ENCODE results near the gene LBX2. TPM values are rescaled to one million over a fixed set of nuclear protein-coding genes. Genes with fewer than 3 reads are reported as not detected.

LBX2 gene
- total and polyA plus RNA-seq, 2 of the 4 experiments (the other 2 are of a cell fraction) = 0.18 to 0.62 TPM

DNA sequence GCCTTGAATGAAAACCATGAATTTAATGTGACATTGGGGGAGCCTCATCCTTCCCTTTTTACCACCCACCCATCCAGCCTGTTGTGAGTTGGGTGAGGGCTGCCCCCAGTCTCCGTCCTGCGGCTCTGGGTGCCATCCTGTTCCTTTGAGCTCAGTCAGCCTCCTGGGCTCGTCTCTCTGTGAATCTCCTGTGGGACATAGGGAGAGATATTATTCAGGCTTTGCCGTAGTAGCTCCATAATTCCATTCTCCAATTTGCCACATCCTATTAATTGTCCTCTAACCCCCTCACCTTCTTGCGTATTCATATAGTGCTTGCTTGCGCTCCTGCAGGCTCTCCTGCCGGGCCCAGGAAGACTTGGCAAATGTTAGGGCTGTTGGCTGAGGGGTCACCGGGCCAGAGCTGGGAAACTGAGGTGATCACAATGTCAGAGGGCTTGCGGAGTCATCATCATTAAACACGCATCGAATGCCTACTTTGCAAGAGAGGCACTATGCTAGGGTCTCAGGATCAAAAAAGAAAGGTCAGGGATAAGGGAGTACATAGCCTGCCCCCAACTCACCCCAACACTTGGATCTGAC is 27.3 kb upstream of the LBX2 start:
- Histone ChIP-seq H3K56ac (ENCODE audit: extremely low read depth, insufficient read depth, low read length) (no peak overlapping the region), H3K9me1 (ENCODE audit: insufficient read depth, low read length) (peaks cover 19% of the 10 kb centered on the region), H3K9me3 (ENCODE audit: control insufficient read depth, insufficient read depth, low read length) (no peaks in the 10 kb centered on the region), H3K9ac (ENCODE audit: low read depth, low read length) (no peak overlapping the region), H3K4me2 (ENCODE audit: low read depth, low read length) (no peak overlapping the region), H2AK5ac (ENCODE audit: low read depth, low read length) (no peak overlapping the region), H2AFZ (replicated peaks; ENCODE audit: low read length, poor library complexity) (no peak overlapping the region), H2BK120ac (ENCODE audit: low read depth, low read length) (no peak overlapping the region), H2AK9ac (replicated peaks; ENCODE audit: low read depth, low read length, poor library complexity) (peak overlapping the region; percentile 71), H3K18ac (ENCODE audit: low read depth, low read length) (no peak overlapping the region), H3K23ac (ENCODE audit: low read depth, low read length) (no peak overlapping the region), H3K79me1 (ENCODE audit: low read depth in 1 of 2, low read length in 2 of 2) (peaks cover 30 to 50% of the 10 kb centered on the region in 2 experiments), H3K27me3 (ENCODE audit: control insufficient read depth, insufficient read depth, low read length) (peaks cover 12% of the 10 kb centered on the region), H3K4me1 (ENCODE audit: control insufficient read depth, insufficient read depth, low read length) (peaks cover 12% of the 10 kb centered on the region), H2BK15ac (ENCODE audit: low read depth, low read length) (no peak overlapping the region), H4K5ac (ENCODE audit: low read depth, low read length) (no peak overlapping the region), H3K27ac (ENCODE audit: insufficient read depth, low read length) (no peak overlapping the region), H2BK5ac (ENCODE audit: low read depth, low read length, poor library complexity, severe bottlenecking) (no peak overlapping the region), H4K8ac (ENCODE audit: low read depth in 2 of 2, low read length in 2 of 2) (no peak overlapping the region), H4K91ac (ENCODE audit: insufficient read depth, low read depth, low read length) (no peak overlapping the region), H3K4ac (ENCODE audit: low read depth, low read length) (no peak overlapping the region), H2BK20ac (ENCODE audit: low read depth, low read length) (no peak overlapping the region), H4K20me1 (ENCODE audit: insufficient read depth, low read length) (peaks cover 13% of the 10 kb centered on the region), H3K14ac (replicated peaks; ENCODE audit: low read depth, low read length) (no peak overlapping the region), H3K4me3 (ENCODE audit: insufficient read depth, low read depth, low read length) (no peak overlapping the region), H3K36me3 (ENCODE audit: control insufficient read depth, insufficient read depth, low read length) (peaks cover 27% of the 10 kb centered on the region)
- 100% methylated on average over 2 of the region's 11 CpGs; no CpG with 5 or more reads in 1 of the 2 experiments for WGBS, 2 experiments (ENCODE audit: extremely low coverage in 2 of 2, insufficient read length in 1 of 2)
- intact Hi-C loops (cut with micrococcal nuclease) (no loop called here), dilution Hi-C loops (cut with HindIII; ENCODE audit: low sequenced_read_pairs, unreplicated experiment) (no loop called here), in situ Hi-C loops (cut with MboI; ENCODE audit: low sequenced_read_pairs) (no loop called here)
- TF ChIP-seq RFX5 (IDR thresholded peaks at IDR 0.05; ENCODE audit: low read depth, low read length) (no peak), NFE2L2 (IDR thresholded peaks at IDR 0.05; ENCODE audit: low read depth, low read length) (no peak), RAD21 (IDR thresholded peaks at IDR 0.05; ENCODE audit: low read length) (no peak), MXI1 (IDR thresholded peaks at IDR 0.05; ENCODE audit: borderline replicate concordance, low read depth, low read length) (no peak), CHD1 (IDR thresholded peaks at IDR 0.05; ENCODE audit: low read depth, low read length) (no peak), POLR2A (IDR thresholded peaks at IDR 0.05; ENCODE audit: low read depth, low read length) (no peak), FOS (IDR thresholded peaks at IDR 0.05; ENCODE audit: low read depth, low read length) (no peak), BHLHE40 (IDR thresholded peaks at IDR 0.05; ENCODE audit: low read depth, low read length) (no peak), MAFK (IDR thresholded peaks at IDR 0.05; ENCODE audit: low read depth, low read length) (no peak), RCOR1 (IDR thresholded peaks at IDR 0.05; ENCODE audit: insufficient replicate concordance, low read length) (no peak)
- TF ChIP-seq, protein P1, sequence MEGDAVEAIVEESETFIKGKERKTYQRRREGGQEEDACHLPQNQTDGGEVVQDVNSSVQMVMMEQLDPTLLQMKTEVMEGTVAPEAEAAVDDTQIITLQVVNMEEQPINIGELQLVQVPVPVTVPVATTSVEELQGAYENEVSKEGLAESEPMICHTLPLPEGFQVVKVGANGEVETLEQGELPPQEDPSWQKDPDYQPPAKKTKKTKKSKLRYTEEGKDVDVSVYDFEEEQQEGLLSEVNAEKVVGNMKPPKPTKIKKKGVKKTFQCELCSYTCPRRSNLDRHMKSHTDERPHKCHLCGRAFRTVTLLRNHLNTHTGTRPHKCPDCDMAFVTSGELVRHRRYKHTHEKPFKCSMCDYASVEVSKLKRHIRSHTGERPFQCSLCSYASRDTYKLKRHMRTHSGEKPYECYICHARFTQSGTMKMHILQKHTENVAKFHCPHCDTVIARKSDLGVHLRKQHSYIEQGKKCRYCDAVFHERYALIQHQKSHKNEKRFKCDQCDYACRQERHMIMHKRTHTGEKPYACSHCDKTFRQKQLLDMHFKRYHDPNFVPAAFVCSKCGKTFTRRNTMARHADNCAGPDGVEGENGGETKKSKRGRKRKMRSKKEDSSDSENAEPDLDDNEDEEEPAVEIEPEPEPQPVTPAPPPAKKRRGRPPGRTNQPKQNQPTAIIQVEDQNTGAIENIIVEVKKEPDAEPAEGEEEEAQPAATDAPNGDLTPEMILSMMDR (conservative IDR thresholded peaks at IDR 0.05; ENCODE audit: low read depth, low read length) = no peak
- TF ChIP-seq, protein P2, sequence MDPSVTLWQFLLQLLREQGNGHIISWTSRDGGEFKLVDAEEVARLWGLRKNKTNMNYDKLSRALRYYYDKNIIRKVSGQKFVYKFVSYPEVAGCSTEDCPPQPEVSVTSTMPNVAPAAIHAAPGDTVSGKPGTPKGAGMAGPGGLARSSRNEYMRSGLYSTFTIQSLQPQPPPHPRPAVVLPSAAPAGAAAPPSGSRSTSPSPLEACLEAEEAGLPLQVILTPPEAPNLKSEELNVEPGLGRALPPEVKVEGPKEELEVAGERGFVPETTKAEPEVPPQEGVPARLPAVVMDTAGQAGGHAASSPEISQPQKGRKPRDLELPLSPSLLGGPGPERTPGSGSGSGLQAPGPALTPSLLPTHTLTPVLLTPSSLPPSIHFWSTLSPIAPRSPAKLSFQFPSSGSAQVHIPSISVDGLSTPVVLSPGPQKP (IDR thresholded peaks at IDR 0.05; ENCODE audit: borderline replicate concordance, low read depth, low read length) = no peak
- no TSS peak for BruUV-seq (replicated peaks)
- ATAC-seq (ENCODE audit: low read depth) = no peak
- no peak for DNase-seq
- CTCF ChIA-PET = no interaction called here
- POLR2A ChIA-PET (ENCODE audit: unreplicated experiment) = interaction anchor here (0.6 kb wide), 1 partner anchor 523 kb away, joined by 3 read pairs; no protein-coding TSS in a partner anchor
